K562 (cell line): ENCODE data around the gene HLA-DQB1. TPM values are rescaled to one million over a fixed set of nuclear protein-coding genes. Genes with fewer than 3 reads are reported as not detected.
"Not testable (repeated sequence)": the region's sequence is repeated elsewhere in the genome, so short reads cannot be mapped to it uniquely, and the experiment has no call there.

ENCODE experiments used
- ATAC-seq: fragments of 200-7000 bp; cut with Tn5 transposase; 3 replicates; pipeline ENCODE4 v1.9.1; 2020; ENCODE audit warnings: moderate library complexity
- BruUV-seq: library from RNA; stranded (reverse); fragments of 400-500 nt; replicated peaks from 2 replicates; lab custom pipeline; 2021; lab: Mats Ljungman, UMichigan
- CTCF ChIA-PET: fragments of 300-600 bp; formaldehyde crosslinking; extraction: SDS; loops from one replicate; lab custom pipeline; 2021; ENCODE audit warnings: low intra/inter-chr PET ratio; lab: Yijun Ruan, JAX
- POLR2A ChIA-PET: fragments of 300-600, 350-650 bp; sonication (Branson Sonifier 250); formaldehyde crosslinking; extraction: SDS; loops from one replicate; lab custom pipeline; 2021; ENCODE audit warnings: antibody characterized with exemption, inconsistent platforms; lab: Yijun Ruan, JAX
- DNase-seq, 4 experiments: peaks; one replicate each; pipeline versions ENCODE4 v3.0.0 to v3.0.0-alpha.2; 2011 to 2018; ENCODE audit warnings: low spot score in 3 of 4, mixed read lengths in 3 of 4; ENCODE audit errors: extremely low read depth in 1 of 4
- FAIRE-seq: peaks from 2 replicates; lab custom pipeline; 2011; peaks lifted over from hg19 to GRCh38; lab: Jason Lieb, UNC
- H2AFZ ChIP-seq: 2 replicates; pipeline ENCODE4 v1.6.0; 2011; ENCODE audit warnings: low read depth, low read length, control low read depth, inconsistent platforms
- H3K27ac ChIP-seq: fragments of 200-600 bp; 3 replicates; pipeline ENCODE4 v1.8.0; 2011; ENCODE audit warnings: low read depth, mild to moderate bottlenecking, control low read depth, inconsistent platforms, low read length, moderate library complexity, mixed read lengths; ENCODE audit errors: extremely low read depth
- H3K27me3 ChIP-seq, 2 experiments: fragments of 300-600 bp in 1 of 2; 2 replicates in 1 of 2; 3 replicates in 1 of 2; pipeline versions ENCODE4 v1.6.0 to v1.8.0; 2011; ENCODE audit warnings: inconsistent platforms in 2 of 2, low read length in 2 of 2, mild to moderate bottlenecking in 1 of 2, mixed read lengths in 1 of 2, moderate library complexity in 1 of 2; ENCODE audit not compliant: control insufficient read depth in 2 of 2, insufficient read depth in 2 of 2
- H3K36me3 ChIP-seq: fragments of 300-600 bp; 3 replicates; pipeline ENCODE4 v1.8.0; 2011; ENCODE audit warnings: mild to moderate bottlenecking, low read length, inconsistent platforms; ENCODE audit not compliant: control insufficient read depth, insufficient read depth
- H3K4me1 ChIP-seq, 2 experiments: fragments of 200-600 bp in 1 of 2; replicated peaks in 1 of 2; 2 replicates in 1 of 2; 3 replicates in 1 of 2; pipeline versions ENCODE4 v1.5.1 to v1.8.0; 2011; ENCODE audit warnings: inconsistent platforms in 2 of 2, low read length in 2 of 2, mild to moderate bottlenecking in 1 of 2, mixed read lengths in 1 of 2, moderate library complexity in 1 of 2; ENCODE audit not compliant: control insufficient read depth in 2 of 2, insufficient read depth in 2 of 2
- H3K4me2 ChIP-seq: 2 replicates; pipeline ENCODE4 v1.6.1; 2011; ENCODE audit warnings: low read length, control low read depth, inconsistent platforms, mixed read lengths; ENCODE audit not compliant: insufficient read depth
- H3K4me3 ChIP-seq: fragments of 200-600 bp; sonication (generic), shearing (Covaris generic); 2 replicates; pipeline ENCODE4 v1.5.1; 2016; ENCODE audit warnings: control low read depth, inconsistent platforms
- H3K79me2 ChIP-seq: fragments of 200-600 bp; 3 replicates; pipeline ENCODE4 v1.8.0; 2011; ENCODE audit warnings: low read length, inconsistent platforms; ENCODE audit not compliant: control insufficient read depth, insufficient read depth
- H3K9ac ChIP-seq, 2 experiments: 2 replicates each; pipeline versions ENCODE4 v1.6.0 to v1.6.1; 2011; ENCODE audit warnings: low read depth in 2 of 2, low read length in 2 of 2, control low read depth in 1 of 2, inconsistent platforms in 1 of 2, mild to moderate bottlenecking in 1 of 2, mixed read lengths in 1 of 2; ENCODE audit not compliant: insufficient read depth in 1 of 2
- H3K9me1 ChIP-seq: one replicate; pipeline ENCODE4 v1.6.0; 2011; ENCODE audit warnings: inconsistent platforms, mild to moderate bottlenecking, low read length, moderate library complexity; ENCODE audit not compliant: control insufficient read depth, insufficient read depth
- H3K9me3 ChIP-seq: replicated peaks from 2 replicates; pipeline ENCODE4 v1.5.1; 2011; ENCODE audit warnings: low read depth, low read length, inconsistent platforms; ENCODE audit not compliant: control insufficient read depth, insufficient read depth
- H4K20me1 ChIP-seq: replicated peaks from 2 replicates; pipeline ENCODE4 v1.6.1; 2011; ENCODE audit warnings: low read length, inconsistent platforms, mixed read lengths; ENCODE audit not compliant: control insufficient read depth, insufficient read depth
- BACH1 ChIP-seq: fragments of 200-800 bp; sonication (Bioruptor generic); IDR thresholded peaks from 2 replicates; pipeline ENCODE4 v1.6.1; 2016; ENCODE audit warnings: missing genetic modification characterization, missing compliant biosample characterization
- MTA1 ChIP-seq: fragments of 450-650 bp; IDR thresholded peaks from 2 replicates; pipeline ENCODE4 v1.6.1; 2017; ENCODE audit warnings: borderline replicate concordance
- PATZ1 ChIP-seq: fragments of 250-450 bp; sonication (Bioruptor Pico); IDR thresholded peaks from 2 replicates; pipeline ENCODE4 v1.5.0; 2020; ENCODE audit warnings: mild to moderate bottlenecking, borderline replicate concordance
- SIN3A ChIP-seq, 2 experiments: fragments of 150-350 bp in 1 of 2; IDR thresholded peaks; 2 replicates each; pipeline ENCODE4 v1.6.1; 2011 to 2016; ENCODE audit warnings: borderline replicate concordance in 2 of 2, low read depth in 2 of 2, low read length in 2 of 2, mild to moderate bottlenecking in 2 of 2, moderate library complexity in 2 of 2; ENCODE audit not compliant: control insufficient read depth in 1 of 2
- ZKSCAN8 ChIP-seq: fragments of 200-800 bp; sonication (Bioruptor generic); IDR thresholded peaks from 2 replicates; pipeline ENCODE4 v1.6.1; 2016; ENCODE audit warnings: missing genetic modification characterization, missing compliant biosample characterization
- ZNF146 ChIP-seq: IDR thresholded peaks from one replicate; pipeline ENCODE4 v1.6.1; 2018; ENCODE audit warnings: missing compliant biosample characterization; ENCODE audit not compliant: unreplicated experiment
- ZNF699 ChIP-seq: fragments of 250-450 bp; sonication (Bioruptor Pico); IDR thresholded peaks from 2 replicates; pipeline ENCODE4 v1.8.0; 2021; ENCODE audit warnings: mild to moderate bottlenecking, moderate library complexity; ENCODE audit not compliant: insufficient replicate concordance
- WGBS: fragments of 100-300 bp; shearing (Covaris generic); methylation state at CpG from one replicate; pipeline ENCODE4 v1.1.6; 2016; ENCODE audit warnings: low coverage, mixed read lengths; ENCODE audit not compliant: insufficient coverage; ENCODE audit errors: missing lambda C conversion rate; 5-methylcytosine and 5-hydroxymethylcytosine counted together
- in situ Hi-C: fragments of 300-500 bp; cut with MboI; formaldehyde crosslinking; loops from 4 replicates; pipeline ENCODE4 v1.15.0; 2018; ENCODE audit warnings: inconsistent platforms, mixed read lengths
- intact Hi-C: fragments of 100-400 bp; cut with micrococcal nuclease; formaldehyde crosslinking; loops from 2 replicates; pipeline ENCODE4 v1.14.2; 2022
- polyA plus RNA-seq, 8 experiments: library from polyadenylated mRNA; depleted of rRNA in 4 of 8; stranded (reverse) in 5 of 8; unstranded in 3 of 8; fragments of >200 nt; fragmentation: Nextera tagmentation in 2 of 8; fragmentation: Illumina TruSeq in 1 of 8; extraction: Ambion mirVana in 2 of 8; extraction: Trizol in 1 of 8; gene quantifications; 2 replicates each; pipeline versions ENCODE4 v1.2.1 to v1.2.3, GENCODE V29; 2011 to 2014; ENCODE audit warnings: inconsistent platforms in 1 of 8, missing spikeins in 1 of 8
- total RNA-seq, 7 experiments: library from RNA; depleted of rRNA in 6 of 7; stranded (reverse); fragments of >200 nt in 6 of 7; fragmentation: Illumina TruSeq in 2 of 7; extraction: Trizol in 2 of 7; gene quantifications; 2 replicates each; pipeline versions ENCODE4 v1.2.1 to v1.2.3, GENCODE V29; 2011 to 2021; ENCODE audit warnings: low replicate concordance in 1 of 7

The HLA-DQB1 gene
- total and polyA plus RNA-seq, 9 of the 15 experiments (the other 6 are each of a cell fraction or from before 2014, with no cell fraction given), result 0.29 TPM; not detected in 8

- H3K9ac ChIP-seq, H3K4me3 ChIP-seq, H3K27me3 ChIP-seq, CTCF ChIA-PET, FAIRE-seq, ATAC-seq, DNase-seq, H3K9me1 ChIP-seq, H3K4me2 ChIP-seq, H3K27ac ChIP-seq, intact Hi-C loops, H3K79me2 ChIP-seq, BruUV-seq, H2AFZ ChIP-seq, H4K20me1 ChIP-seq, H3K4me1 ChIP-seq, POLR2A ChIA-PET, H3K9me3 ChIP-seq, in situ Hi-C loops, H3K36me3 ChIP-seq: not testable (repeated sequence)
- TF ChIP-seq ZNF146 (CRISPR knock-in tag), result peak; percentile 33
- WGBS, result 0% methylated on average over 3 of the region's 3 CpGs
Measured at GRCh38 chr6:32705164-32705563, 38.7 kb upstream of the HLA-DQB1 start.

- ATAC-seq (no peak), DNase-seq (no peak), FAIRE-seq (no peak)
- Histone ChIP-seq H4K20me1 (no peaks in the 10 kb centered on the region), H3K9me3 (no peaks in the 10 kb centered on the region), H3K27ac (no peak overlapping the region), H3K9ac (no peak overlapping the region), H2AFZ (no peak overlapping the region), H3K27me3 (peaks cover 0 to 2% of the 10 kb centered on the region in 2 experiments; a peak in 2 of 5 replicates), H3K4me3 (no peak overlapping the region), H3K9me1 (no peaks in the 10 kb centered on the region), H3K36me3 (no peaks in the 10 kb centered on the region), H3K4me1 (no peaks in the 10 kb centered on the region), H3K4me2 (no peak overlapping the region), H3K79me2 (no peaks in the 10 kb centered on the region)
- intact Hi-C loops, result loop anchor here (5.0 kb wide), 4 partner anchors 84 to 456 kb away; no protein-coding TSS in a partner anchor
- POLR2A ChIA-PET, result interaction anchor here (0.9 to 2.1 kb wide), 2 partner anchors 9 to 13 kb away, joined by 4 to 9 read pairs; no protein-coding TSS in a partner anchor
- in situ Hi-C loops, result no loop called here
- CTCF ChIA-PET, result interaction anchor here (4.1 kb wide), 1 partner anchor 290 kb away, joined by 58 read pairs; no protein-coding TSS in a partner anchor
- TF ChIP-seq ZNF699 (CRISPR knock-in tag), result no peak
- TF ChIP-seq PATZ1 (CRISPR knock-in tag), result no peak
- TF ChIP-seq MTA1, result no peak
- TF ChIP-seq BACH1 (tag), result no peak
- TF ChIP-seq SIN3A (IDR thresholded peaks at IDR 0.05; ENCODE audit: borderline replicate concordance in 2 of 2, control insufficient read depth in 1 of 2, low read depth in 2 of 2, low read length in 2 of 2), result no peak
- no peak for TF ChIP-seq ZKSCAN8 (CRISPR knock-in tag)
- no TSS peak for BruUV-seq
- WGBS, result 2% methylated on average over 4 of the region's 4 CpGs
Measured at GRCh38 chr6:32703347-32703746, 36.9 kb upstream of the HLA-DQB1 start.
